Fibroblast of the aortic adventitia (primary cell): ENCODE results near the gene TUT4. TPM values are rescaled to one million over a fixed set of nuclear protein-coding genes. Genes with fewer than 3 reads are reported as not detected.

Source experiments
- DNase-seq: peaks from one replicate; pipeline ENCODE4 v3.0.0-alpha.2; 2010; ENCODE audit warnings: low read depth
- H3K4me3 ChIP-seq: 2 replicates; pipeline ENCODE4 v1.5.1; 2011; ENCODE audit warnings: low read depth, mild to moderate bottlenecking, control low read depth, low read length, moderate library complexity
- CTCF ChIP-seq: IDR thresholded peaks from 2 replicates; pipeline ENCODE4 v1.5.1; 2011; ENCODE audit warnings: mild to moderate bottlenecking, low read length, control low read depth, inconsistent platforms; ENCODE audit not compliant: insufficient read depth
- total RNA-seq: library from RNA; depleted of rRNA; stranded (reverse); fragments of >200 nt; gene quantifications from 2 replicates; pipeline ENCODE4 v1.2.3, GENCODE V29; 2012; ENCODE audit warnings: low replicate concordance

The TUT4 gene
- total RNA-seq, 1 donor = 42.5 TPM

GRCh38 chr1:52477876-52478275 is 75.0 kb downstream of the TUT4 start:
- no peak for TF ChIP-seq CTCF
- H3K4me3 ChIP-seq = no peak overlapping the region
- no peak for DNase-seq

- H3K4me3 ChIP-seq = no peak overlapping the region
- no peak for DNase-seq
- TF ChIP-seq CTCF = no peak
Measured at GRCh38 chr1:52476943-52477342, 75.9 kb downstream of the TUT4 start.

DNA sequence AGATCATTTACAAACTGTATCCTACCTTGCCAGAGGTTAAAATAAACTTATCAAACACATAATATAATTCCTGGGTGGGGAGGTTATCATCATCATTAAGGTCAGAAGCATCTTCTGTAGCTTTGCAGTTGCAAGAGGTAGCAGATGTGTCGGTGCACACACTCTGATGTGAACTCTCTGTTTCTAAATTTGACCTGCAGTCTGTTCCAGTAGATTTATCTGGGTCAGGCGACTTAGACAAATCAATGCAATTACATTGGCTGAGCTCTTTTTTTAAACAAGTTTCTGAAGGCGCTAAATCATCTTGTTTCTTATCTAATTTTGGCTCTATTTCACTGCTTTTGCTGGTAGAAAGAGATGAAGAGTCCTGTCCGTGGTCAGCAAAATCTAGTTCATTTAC is 78.1 kb downstream of the TUT4 start:
- no peak overlapping the region for H3K4me3 ChIP-seq
- DNase-seq = no peak
- no peak for TF ChIP-seq CTCF

DNA sequence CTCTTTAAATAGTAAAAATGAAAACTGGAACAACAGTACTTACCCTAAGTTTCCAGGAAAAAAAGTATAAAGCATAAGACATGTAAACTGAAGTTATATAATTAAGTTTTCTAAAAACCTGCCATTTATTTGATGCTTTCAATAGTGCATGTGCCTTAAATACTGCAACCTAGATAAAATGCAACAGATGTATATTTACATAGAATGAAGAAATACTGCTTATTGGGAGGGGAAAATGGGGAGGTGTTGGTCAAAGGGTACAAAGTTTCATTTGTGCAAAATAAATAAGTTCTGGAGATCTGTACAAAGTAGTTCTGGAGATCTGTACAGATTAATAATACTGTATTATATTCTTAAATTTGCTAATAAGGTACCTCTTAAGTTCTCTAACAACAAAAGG is 79.9 kb downstream of the TUT4 start:
- no peak for DNase-seq

DNA sequence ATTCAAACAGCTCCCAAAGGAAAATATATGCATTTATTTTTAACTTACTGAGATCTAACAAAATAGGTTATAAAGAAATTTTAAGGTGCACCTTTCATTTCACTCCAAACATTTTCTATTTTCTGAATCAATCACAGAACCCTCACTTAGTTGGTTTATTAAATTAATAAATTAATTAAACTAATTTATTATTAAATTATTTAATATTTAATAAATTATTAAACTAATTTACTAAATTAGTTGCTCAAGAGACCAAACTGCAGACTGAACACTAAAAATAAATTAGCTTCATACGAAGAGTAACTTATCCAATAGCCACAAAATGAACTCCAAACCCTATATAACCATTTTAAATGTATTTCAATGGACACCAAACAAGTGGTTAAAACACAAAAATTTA is 80.5 kb downstream of the TUT4 start:
- no peak for TF ChIP-seq CTCF
- no peak overlapping the region for H3K4me3 ChIP-seq
- DNase-seq = no peak

More for the DNA sequence above, 79.9 kb downstream of the TUT4 start:
- no peak for TF ChIP-seq CTCF
- no peak overlapping the region for H3K4me3 ChIP-seq

DNA sequence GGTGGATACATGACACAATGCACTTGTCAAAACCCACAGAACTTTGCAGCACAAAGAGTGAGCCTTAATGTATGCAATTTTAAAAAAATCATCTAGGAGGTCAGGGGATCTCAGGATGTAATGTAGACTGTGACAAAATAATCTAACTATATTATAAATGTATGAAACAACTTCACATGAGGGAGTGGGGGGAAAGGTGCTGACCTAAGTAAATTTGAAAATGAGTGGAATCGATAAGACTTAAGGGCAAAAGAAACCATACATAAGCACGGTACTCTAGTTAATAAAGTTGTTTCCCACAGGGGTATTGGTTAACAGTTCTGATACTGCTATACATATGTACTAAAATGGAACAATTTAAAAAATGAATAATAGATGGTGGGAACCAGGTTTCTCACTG is 83.8 kb downstream of the TUT4 start:
- DNase-seq = no peak
- TF ChIP-seq CTCF = no peak
- no peak overlapping the region for H3K4me3 ChIP-seq

DNA sequence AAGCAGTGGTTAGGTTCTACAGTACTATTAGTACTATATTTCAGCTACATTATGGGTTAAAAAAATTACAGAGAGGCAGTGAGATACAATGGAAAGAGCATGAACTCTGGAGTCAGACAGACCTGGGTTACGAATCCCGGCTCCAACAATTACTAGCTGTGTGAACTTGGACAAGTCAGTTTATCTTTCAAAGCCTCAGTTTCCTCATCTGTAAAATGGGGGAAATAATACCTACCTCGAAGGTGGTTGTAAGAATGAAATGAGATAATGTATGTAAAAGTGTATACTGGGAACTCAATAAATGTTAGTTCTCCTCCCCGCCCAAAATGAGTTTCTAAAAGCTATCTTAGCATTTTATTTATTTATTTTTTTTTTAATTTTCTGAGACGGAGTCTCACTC is 89.0 kb downstream of the TUT4 start:
- no peak overlapping the region for H3K4me3 ChIP-seq
- TF ChIP-seq CTCF = no peak
- no peak for DNase-seq
